Motor neuron (in vitro differentiated cells): Measurements from ENCODE around the gene PEF1. TPM values are rescaled to one million over a fixed set of nuclear protein-coding genes. Genes with fewer than 3 reads are reported as not detected.

ENCODE experiments used
- ATAC-seq, 8 experiments: fragments of 200-7000 bp; cut with Tn5 transposase; replicated peaks in 6 of 8; 2 replicates each; pipeline ENCODE4 v1.8.0; 2021; ENCODE audit warnings: mild to moderate bottlenecking in 8 of 8, moderate library complexity in 8 of 8
- H3K27ac ChIP-seq, 2 donors: fragments of 250-450 bp; sonication (Bioruptor Pico); 2 replicates each; pipeline ENCODE4 v1.9.0; 2021; ENCODE audit warnings: antibody characterized with exemption in 2 of 2, mild to moderate bottlenecking in 2 of 2, moderate library complexity in 1 of 2
- H3K4me1 ChIP-seq, 2 donors: fragments of 250-450 bp; sonication (Bioruptor Pico); replicated peaks in 1 of 2; 2 replicates each; pipeline ENCODE4 v1.6.1; 2021; ENCODE audit warnings: antibody characterized with exemption in 2 of 2, mild to moderate bottlenecking in 2 of 2, moderate library complexity in 1 of 2
- H3K4me3 ChIP-seq, 5 donors: fragments of 250-450 bp; sonication (Bioruptor Pico); 2 replicates each; pipeline ENCODE4 v1.9.0; 2021; ENCODE audit warnings: antibody characterized with exemption in 5 of 5, mild to moderate bottlenecking in 5 of 5, moderate library complexity in 4 of 5
- WGBS, 10 experiments: fragments of 450-650 bp; shearing (Covaris generic); methylation state at CpG; one replicate each; pipeline ENCODE4 v1.0.0; 2022; 5-methylcytosine and 5-hydroxymethylcytosine counted together
- in situ Hi-C, 9 experiments: fragments of 400-800 bp; cut with MboI; loops; one replicate each; pipeline ENCODE4 v1.15.0; 2021; ENCODE audit warnings: low sequenced_read_pairs in 9 of 9, low pct_unique_long_range_greater_than_20kb in 2 of 9; ENCODE audit not compliant: unreplicated experiment in 9 of 9
- total RNA-seq, 8 experiments: library from RNA; unstranded; fragments of 300-600 nt; gene quantifications; 2 replicates each; pipeline versions ENCODE4 v1.2.3 to v1.2.4, GENCODE V29; 2022

Gene PEF1
- total RNA-seq, 8 experiments from 2014 or later: 43.2 to 79.6 (median 54.5) TPM

- in situ Hi-C loops: loop anchor here in 4 of 9 experiments (25.0 kb wide), 3 partner anchors 92 to 292 kb away; partner anchors contain the start of gene ADGRB2 (in 1 of the 4)
- 17 to 100% (median 70%) methylated on average over 1 to 30 of the region's 30 CpGs for WGBS, 10 experiments
- ATAC-seq: peak in 1 of 8 experiments; percentile 46
- Histone ChIP-seq H3K4me1 (peaks cover 34 to 43% of the 10 kb centered on the region in 2 donors), H3K4me3 (no peak overlapping the region), H3K27ac (no peak overlapping the region)
These were observed 25.3 kb upstream of the PEF1 start for GRCh38 chr1:31669786-31670592.

GRCh38 chr1:31669433-31669785 is 24.7 kb upstream of the PEF1 start:
- in situ Hi-C loops: loop anchor here in 4 of 9 experiments (25.0 kb wide), 3 partner anchors 93 to 293 kb away; partner anchors contain the start of gene ADGRB2 (in 1 of the 4)

GRCh38 chr1:31668303-31668883 is 23.7 kb upstream of the PEF1 start:
- WGBS, 10 experiments: 100% methylated on average over 1 of the region's 11 CpGs; no CpG with 5 or more reads in 9 of the 10 experiments
- H3K4me3 ChIP-seq: no peak overlapping the region
- H3K4me1 ChIP-seq: peaks cover 33 to 43% of the 10 kb centered on the region in 2 donors
- peak in 4 of 8 experiments; percentile 12 to 39 (median 29) for ATAC-seq
- peak overlapping the region in 1 of 2 donors; percentile 5 for H3K27ac ChIP-seq
- in situ Hi-C loops: loop anchor here in 4 of 9 experiments (25.0 kb wide), 3 partner anchors 94 to 294 kb away; partner anchors contain the start of gene ADGRB2 (in 1 of the 4)

More at GRCh38 chr1:31669433-31669785, 24.7 kb upstream of the PEF1 start:
- no peak for ATAC-seq
- Histone ChIP-seq H3K4me1 (peaks cover 34 to 43% of the 10 kb centered on the region in 2 donors), H3K27ac (no peak overlapping the region), H3K4me3 (no peak overlapping the region)
- WGBS, 10 experiments: 60 to 82% (median 68%) methylated on average over 1 to 4 of the region's 7 CpGs; no CpG with 5 or more reads in 5 of the 10 experiments

GRCh38 chr1:31667065-31667785 is 22.5 kb upstream of the PEF1 start:
- H3K4me3 ChIP-seq: no peak overlapping the region
- WGBS, 10 experiments: 65 to 89% (median 83%) methylated on average over 3 to 8 of the region's 19 CpGs; no CpG with 5 or more reads in 6 of the 10 experiments
- H3K27ac ChIP-seq: no peak overlapping the region
- no peak for ATAC-seq
- peaks cover 23 to 35% of the 10 kb centered on the region in 2 donors for H3K4me1 ChIP-seq
- in situ Hi-C loops: loop anchor here in 4 of 9 experiments (25.0 kb wide), 3 partner anchors 95 to 295 kb away; partner anchors contain the start of gene ADGRB2 (in 1 of the 4)

- no peak overlapping the region for H3K4me3 ChIP-seq
- 20 to 80% (median 68%) methylated on average over 1 to 9 of the region's 10 CpGs; no CpG with 5 or more reads in 2 of the 10 experiments for WGBS, 10 experiments
These were observed 21.7 kb upstream of the PEF1 start for GRCh38 chr1:31666263-31666963.

GRCh38 chr1:31665234-31665878 is 20.7 kb upstream of the PEF1 start:
- peak in 1 of 8 experiments; percentile 17 for ATAC-seq
- 10 to 100% (median 100%) methylated on average over 1 to 2 of the region's 7 CpGs; no CpG with 5 or more reads in 6 of the 10 experiments for WGBS, 10 experiments
- H3K4me1 ChIP-seq: peaks cover 23 to 35% of the 10 kb centered on the region in 2 donors
- H3K27ac ChIP-seq: no peak overlapping the region
- H3K4me3 ChIP-seq: no peak overlapping the region
- in situ Hi-C loops: loop anchor here in 4 of 9 experiments (25.0 kb wide), 3 partner anchors 97 to 297 kb away; partner anchors contain the start of gene ADGRB2 (in 1 of the 4)

More at GRCh38 chr1:31666263-31666963, 21.7 kb upstream of the PEF1 start:
- in situ Hi-C loops: loop anchor here in 4 of 9 experiments (25.0 kb wide), 3 partner anchors 96 to 296 kb away; partner anchors contain the start of gene ADGRB2 (in 1 of the 4)
- ATAC-seq: peak; percentile 26 to 88 (median 51)
- Histone ChIP-seq H3K4me1 (peaks cover 23 to 35% of the 10 kb centered on the region in 2 donors), H3K27ac (peak overlapping the region in 1 of 2 donors; percentile 14)

GRCh38 chr1:31664528-31664927 is 19.9 kb upstream of the PEF1 start:
- WGBS, 10 experiments: 60% methylated on average over 2 of the region's 9 CpGs; no CpG with 5 or more reads in 9 of the 10 experiments
- in situ Hi-C loops: loop anchor here in 4 of 9 experiments (25.0 kb wide), 3 partner anchors 98 to 298 kb away; partner anchors contain the start of gene ADGRB2 (in 1 of the 4)
- no peak overlapping the region for H3K27ac ChIP-seq
- ATAC-seq: no peak
- H3K4me3 ChIP-seq: no peak overlapping the region
- H3K4me1 ChIP-seq: peaks cover 23 to 28% of the 10 kb centered on the region in 2 donors

GRCh38 chr1:31663622-31664452 is 19.2 kb upstream of the PEF1 start:
- Histone ChIP-seq H3K4me1 (peaks cover 20 to 25% of the 10 kb centered on the region in 2 donors), H3K27ac (no peak overlapping the region), H3K4me3 (no peak overlapping the region)
- peak in 7 of 8 experiments; percentile 19 to 51 (median 33) for ATAC-seq
- 19 to 100% (median 28%) methylated on average over 2 to 5 of the region's 9 CpGs; no CpG with 5 or more reads in 5 of the 10 experiments for WGBS, 10 experiments
- in situ Hi-C loops: loop anchor here in 4 of 9 experiments (25.0 kb wide), 3 partner anchors 98 to 298 kb away; partner anchors contain the start of gene ADGRB2 (in 1 of the 4)

GRCh38 chr1:31662463-31662862 is 17.8 kb upstream of the PEF1 start:
- peaks cover 10 to 21% of the 10 kb centered on the region in 2 donors for H3K4me1 ChIP-seq
- H3K4me3 ChIP-seq: no peak overlapping the region
- ATAC-seq: no peak
- 60 to 87% methylated on average over 1 to 3 of the region's 12 CpGs; no CpG with 5 or more reads in 8 of the 10 experiments for WGBS, 10 experiments
- no peak overlapping the region for H3K27ac ChIP-seq
- in situ Hi-C loops: loop anchor here in 4 of 9 experiments (25.0 kb wide), 3 partner anchors 100 to 300 kb away; partner anchors contain the start of gene ADGRB2 (in 1 of the 4)

GRCh38 chr1:31661856-31662255 is 17.2 kb upstream of the PEF1 start:
- in situ Hi-C loops: loop anchor here in 4 of 9 experiments (25.0 kb wide), 3 partner anchors 100 to 300 kb away; partner anchors contain the start of gene ADGRB2 (in 1 of the 4)
- WGBS, 10 experiments: 20 to 82% (median 73%) methylated on average over 1 to 3 of the region's 6 CpGs; no CpG with 5 or more reads in 5 of the 10 experiments

More at GRCh38 chr1:31661856-31662255, 17.2 kb upstream of the PEF1 start:
- peak in 2 of 8 experiments; percentile 15 to 20 for ATAC-seq
- Histone ChIP-seq H3K27ac (no peak overlapping the region), H3K4me3 (no peak overlapping the region), H3K4me1 (peaks cover 10 to 16% of the 10 kb centered on the region in 2 donors)
